Suprapubic skin (tissue), 3 donors: Measurements from ENCODE around the gene MAP6.

ENCODE experiments used
- EP300 ChIP-seq: sonication (generic); formaldehyde crosslinking; IDR thresholded peaks from one replicate; pipeline ENCODE4 v1.6.1; 2017; ENCODE audit warnings: antibody characterized with exemption
- POLR2A ChIP-seq, 2 donors: fragments of 450-650 bp; IDR thresholded peaks; one replicate each; pipeline ENCODE4 v1.6.1; 2017; ENCODE audit warnings: antibody characterized with exemption in 2 of 2, mild to moderate bottlenecking in 2 of 2, moderate library complexity in 2 of 2
- TF ChIP-seq, protein P1 (sequence below), 2 donors: fragments of 200-600 bp in 1 of 2; fragments of 450-650 bp in 1 of 2; sonication (generic) in 1 of 2; IDR thresholded peaks; one replicate each; pipeline ENCODE4 v1.5.1; 2016 to 2019; ENCODE audit warnings: antibody characterized with exemption in 2 of 2, mild to moderate bottlenecking in 1 of 2, moderate library complexity in 1 of 2

DNA sequence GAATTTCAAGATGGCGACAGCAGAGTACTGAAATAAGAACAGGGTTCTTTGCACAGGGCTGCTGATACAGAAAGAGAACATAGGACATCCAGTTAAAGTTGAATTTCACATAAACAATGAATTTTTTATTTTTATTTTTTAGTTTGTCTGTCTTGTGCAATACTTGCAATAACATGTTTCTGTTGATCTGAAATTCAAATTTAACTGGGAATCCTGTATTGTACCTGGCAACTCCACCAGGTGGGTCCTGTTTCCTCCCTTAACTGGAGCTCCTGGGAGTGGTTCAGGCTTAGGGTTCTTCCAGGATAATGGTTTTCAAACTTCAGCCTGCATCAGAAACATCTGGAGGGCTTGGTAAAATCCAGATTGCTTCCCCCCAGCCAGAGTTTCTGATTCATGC lies 121.7 kb downstream of the MAP6 start:
- TF ChIP-seq POLR2A (IDR thresholded peaks at IDR 0.05) (no peak), EP300 (no peak)
- TF ChIP-seq, protein P1, sequence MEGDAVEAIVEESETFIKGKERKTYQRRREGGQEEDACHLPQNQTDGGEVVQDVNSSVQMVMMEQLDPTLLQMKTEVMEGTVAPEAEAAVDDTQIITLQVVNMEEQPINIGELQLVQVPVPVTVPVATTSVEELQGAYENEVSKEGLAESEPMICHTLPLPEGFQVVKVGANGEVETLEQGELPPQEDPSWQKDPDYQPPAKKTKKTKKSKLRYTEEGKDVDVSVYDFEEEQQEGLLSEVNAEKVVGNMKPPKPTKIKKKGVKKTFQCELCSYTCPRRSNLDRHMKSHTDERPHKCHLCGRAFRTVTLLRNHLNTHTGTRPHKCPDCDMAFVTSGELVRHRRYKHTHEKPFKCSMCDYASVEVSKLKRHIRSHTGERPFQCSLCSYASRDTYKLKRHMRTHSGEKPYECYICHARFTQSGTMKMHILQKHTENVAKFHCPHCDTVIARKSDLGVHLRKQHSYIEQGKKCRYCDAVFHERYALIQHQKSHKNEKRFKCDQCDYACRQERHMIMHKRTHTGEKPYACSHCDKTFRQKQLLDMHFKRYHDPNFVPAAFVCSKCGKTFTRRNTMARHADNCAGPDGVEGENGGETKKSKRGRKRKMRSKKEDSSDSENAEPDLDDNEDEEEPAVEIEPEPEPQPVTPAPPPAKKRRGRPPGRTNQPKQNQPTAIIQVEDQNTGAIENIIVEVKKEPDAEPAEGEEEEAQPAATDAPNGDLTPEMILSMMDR (IDR thresholded peaks at IDR 0.05), result no peak
